Measurements from ENCODE around the gene ZRANB2.
A peak's percentile ranks its signal among the peaks of the same experiment; 100 is the strongest.

ZRANB2 gene

DNA sequence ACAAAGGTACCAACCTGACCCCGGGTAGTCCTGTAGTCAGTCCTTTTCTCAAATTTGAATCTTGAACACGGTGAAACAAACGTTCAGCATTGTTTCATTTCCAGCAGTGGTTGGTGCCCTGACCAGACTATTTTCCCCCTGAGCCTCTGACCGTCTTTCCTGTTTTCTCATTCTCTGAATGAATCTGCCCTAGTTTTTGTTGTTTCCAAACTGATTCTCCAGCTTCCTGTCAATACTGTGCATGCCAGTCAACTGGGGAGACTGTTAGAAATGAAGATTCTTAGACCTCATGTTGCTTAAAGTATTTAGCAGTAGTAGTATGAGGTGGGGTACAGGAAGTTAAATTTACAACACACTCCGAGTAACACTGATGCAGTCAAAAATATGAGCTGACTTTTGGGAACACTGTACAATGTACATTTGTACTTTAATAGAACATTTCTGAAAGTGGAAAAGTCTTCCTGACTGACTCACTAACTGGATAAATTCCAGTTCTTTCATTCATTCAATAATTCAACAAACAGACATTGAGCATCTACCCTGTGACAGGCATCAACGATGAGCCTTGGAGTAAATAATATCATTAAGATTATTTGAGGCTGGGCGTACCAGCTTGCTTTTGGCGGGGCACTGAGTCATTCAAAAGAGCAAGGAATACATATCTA lies 26.0 kb upstream of the ZRANB2 start:
- no CpG with 5 or more reads among the region's 8 CpGs for WGBS, 2 donors (ENCODE audit: extremely low coverage in 2 of 2, insufficient read length in 2 of 2, insufficient replicate concordance in 1 of 2)
- Histone ChIP-seq H2BK15ac (ENCODE audit: low read length) (no peak overlapping the region), H4K8ac (ENCODE audit: low read depth, low read length) (no peak overlapping the region), H3K9ac (ENCODE audit: low read depth, low read length, poor library complexity) (no peak overlapping the region), H2BK120ac (ENCODE audit: low read depth, low read length) (no peak overlapping the region), H2AFZ (ENCODE audit: low read length) (peak overlapping the region; percentile 11), H3K14ac (ENCODE audit: low read length) (no peak overlapping the region), H2AK5ac (ENCODE audit: low read depth, low read length) (no peak overlapping the region), H3K4me1 (ENCODE audit: control insufficient read depth in 2 of 2, insufficient read depth in 1 of 2, low read depth in 1 of 2, low read length in 2 of 2) (no peaks in the 10 kb centered on the region), H3K79me1 (ENCODE audit: low read depth, low read length) (no peaks in the 10 kb centered on the region), H3K27me3 (ENCODE audit: control insufficient read depth in 3 of 3, insufficient read depth in 3 of 3, low read depth in 1 of 3, low read length in 3 of 3) (no peaks in the 10 kb centered on the region), H3K9me3 (replicated peaks in 1 of 2; ENCODE audit: control insufficient read depth in 2 of 2, insufficient read depth in 1 of 2, low read depth in 1 of 2, low read length in 2 of 2) (no peaks in the 10 kb centered on the region), H2BK12ac (ENCODE audit: low read length) (no peak overlapping the region), H3K18ac (ENCODE audit: low read length) (no peak overlapping the region), H3K36me3 (replicated peaks in 1 of 2; ENCODE audit: control insufficient read depth in 2 of 2, insufficient read depth in 2 of 2, low read length in 2 of 2) (no peaks in the 10 kb centered on the region), H4K91ac (ENCODE audit: low read depth, low read length, poor library complexity) (no peak overlapping the region), H3K4me2 (ENCODE audit: insufficient read depth, low read length, poor library complexity, severe bottlenecking) (no peak overlapping the region), H3K27ac (replicated peaks; ENCODE audit: low read length) (no peak overlapping the region), H3K4ac (ENCODE audit: low read length) (no peak overlapping the region), H3K4me3 (ENCODE audit: low read length in 2 of 2) (no peak overlapping the region), H3K23ac (ENCODE audit: low read depth, low read length, poor library complexity) (no peak overlapping the region), H2BK5ac (ENCODE audit: low read length) (no peak overlapping the region)
- DNase-seq (ENCODE audit: low spot score) = no peak

DNA sequence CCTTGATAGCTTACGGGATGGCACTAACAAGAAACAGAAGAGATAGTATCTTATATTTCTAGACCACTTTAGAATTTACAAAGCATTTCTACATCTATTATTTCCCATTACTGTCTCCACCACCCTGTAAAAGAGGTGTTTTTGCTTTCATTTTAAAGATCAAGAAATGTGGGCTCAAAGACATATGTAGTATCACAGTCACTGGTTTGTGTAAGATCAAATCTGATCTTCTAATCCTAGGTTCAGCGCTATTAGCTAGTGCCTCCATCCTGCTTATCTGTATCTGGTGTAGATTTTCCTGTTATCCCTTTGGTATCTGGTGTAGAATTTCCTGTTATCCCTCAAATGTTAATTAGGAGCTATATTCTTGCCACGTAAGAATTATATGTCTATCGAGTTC lies 23.6 kb upstream of the ZRANB2 start:
- Histone ChIP-seq H3K36me3 (replicated peaks in 1 of 2; ENCODE audit: control insufficient read depth in 2 of 2, insufficient read depth in 2 of 2, low read length in 2 of 2) (no peaks in the 10 kb centered on the region), H3K4me1 (ENCODE audit: control insufficient read depth in 2 of 2, insufficient read depth in 1 of 2, low read depth in 1 of 2, low read length in 2 of 2) (no peaks in the 10 kb centered on the region), H2BK5ac (ENCODE audit: low read length) (no peak overlapping the region), H2AFZ (ENCODE audit: low read length) (no peak overlapping the region), H3K4ac (ENCODE audit: low read length) (no peak overlapping the region), H3K9ac (ENCODE audit: low read depth, low read length, poor library complexity) (no peak overlapping the region), H3K9me3 (replicated peaks in 1 of 2; ENCODE audit: control insufficient read depth in 2 of 2, insufficient read depth in 1 of 2, low read depth in 1 of 2, low read length in 2 of 2) (no peaks in the 10 kb centered on the region), H2BK15ac (ENCODE audit: low read length) (no peak overlapping the region), H4K8ac (ENCODE audit: low read depth, low read length) (no peak overlapping the region), H3K4me2 (ENCODE audit: insufficient read depth, low read length, poor library complexity, severe bottlenecking) (no peak overlapping the region), H3K27me3 (ENCODE audit: control insufficient read depth in 3 of 3, insufficient read depth in 3 of 3, low read depth in 1 of 3, low read length in 3 of 3) (no peaks in the 10 kb centered on the region), H4K91ac (ENCODE audit: low read depth, low read length, poor library complexity) (no peak overlapping the region), H3K79me1 (ENCODE audit: low read depth, low read length) (no peaks in the 10 kb centered on the region), H3K14ac (ENCODE audit: low read length) (no peak overlapping the region), H3K4me3 (ENCODE audit: low read length in 2 of 2) (no peak overlapping the region), H2AK5ac (ENCODE audit: low read depth, low read length) (no peak overlapping the region), H3K23ac (ENCODE audit: low read depth, low read length, poor library complexity) (no peak overlapping the region), H2BK120ac (ENCODE audit: low read depth, low read length) (no peak overlapping the region), H2BK12ac (ENCODE audit: low read length) (no peak overlapping the region), H3K18ac (ENCODE audit: low read length) (no peak overlapping the region), H3K27ac (replicated peaks; ENCODE audit: low read length) (no peak overlapping the region)
- DNase-seq (ENCODE audit: low spot score) = no peak
- no CpG with 5 or more reads among the region's 4 CpGs for WGBS, 2 donors (ENCODE audit: extremely low coverage in 2 of 2, insufficient read length in 2 of 2, insufficient replicate concordance in 1 of 2)

DNA sequence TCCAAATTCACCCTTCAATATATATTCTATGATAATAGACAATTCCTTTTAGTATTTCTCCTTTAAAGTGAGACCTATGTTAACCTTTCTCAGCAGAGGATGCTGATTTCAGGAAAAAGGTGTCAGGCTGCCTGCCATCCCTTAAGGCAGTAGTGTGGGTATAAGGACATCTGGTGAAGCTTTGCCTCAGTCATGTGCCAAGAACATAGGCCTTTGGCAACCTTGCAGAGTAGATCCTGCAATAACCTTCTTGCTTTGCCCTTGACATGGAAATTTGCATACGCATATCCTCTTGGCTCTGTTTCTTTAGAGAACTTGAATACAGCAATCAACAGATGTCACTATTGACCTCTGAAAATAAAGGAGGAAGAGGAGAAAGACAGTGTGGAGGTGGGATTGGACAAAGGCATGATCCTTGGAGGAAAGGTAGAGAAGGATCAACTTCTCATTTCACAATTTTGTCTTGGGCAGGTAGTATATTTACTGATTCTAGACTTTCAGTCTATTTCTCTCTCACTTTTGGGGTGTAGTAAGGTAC lies 21.1 kb upstream of the ZRANB2 start:
- Histone ChIP-seq H3K9ac (ENCODE audit: low read depth, low read length, poor library complexity) (no peak overlapping the region), H3K9me3 (replicated peaks in 1 of 2; ENCODE audit: control insufficient read depth in 2 of 2, insufficient read depth in 1 of 2, low read depth in 1 of 2, low read length in 2 of 2) (no peaks in the 10 kb centered on the region), H3K79me1 (ENCODE audit: low read depth, low read length) (no peaks in the 10 kb centered on the region), H3K27ac (replicated peaks; ENCODE audit: low read length) (no peak overlapping the region), H3K36me3 (replicated peaks in 1 of 2; ENCODE audit: control insufficient read depth in 2 of 2, insufficient read depth in 2 of 2, low read length in 2 of 2) (no peaks in the 10 kb centered on the region), H2AFZ (ENCODE audit: low read length) (no peak overlapping the region), H3K23ac (ENCODE audit: low read depth, low read length, poor library complexity) (no peak overlapping the region), H3K4me1 (ENCODE audit: control insufficient read depth in 2 of 2, insufficient read depth in 1 of 2, low read depth in 1 of 2, low read length in 2 of 2) (no peaks in the 10 kb centered on the region), H4K91ac (ENCODE audit: low read depth, low read length, poor library complexity) (no peak overlapping the region), H2BK15ac (ENCODE audit: low read length) (no peak overlapping the region), H3K4ac (ENCODE audit: low read length) (no peak overlapping the region), H2BK120ac (ENCODE audit: low read depth, low read length) (no peak overlapping the region), H3K18ac (ENCODE audit: low read length) (no peak overlapping the region), H4K8ac (ENCODE audit: low read depth, low read length) (no peak overlapping the region), H2BK5ac (ENCODE audit: low read length) (no peak overlapping the region), H3K4me3 (ENCODE audit: low read length in 2 of 2) (no peak overlapping the region), H3K4me2 (ENCODE audit: insufficient read depth, low read length, poor library complexity, severe bottlenecking) (no peak overlapping the region), H2AK5ac (ENCODE audit: low read depth, low read length) (no peak overlapping the region), H3K14ac (ENCODE audit: low read length) (no peak overlapping the region), H2BK12ac (ENCODE audit: low read length) (no peak overlapping the region), H3K27me3 (ENCODE audit: control insufficient read depth in 3 of 3, insufficient read depth in 3 of 3, low read depth in 1 of 3, low read length in 3 of 3) (no peaks in the 10 kb centered on the region)
- no peak for DNase-seq (ENCODE audit: low spot score)
- WGBS, 2 donors (ENCODE audit: extremely low coverage in 2 of 2, insufficient read length in 2 of 2, insufficient replicate concordance in 1 of 2) = no CpG with 5 or more reads among the region's 1 CpG

DNA sequence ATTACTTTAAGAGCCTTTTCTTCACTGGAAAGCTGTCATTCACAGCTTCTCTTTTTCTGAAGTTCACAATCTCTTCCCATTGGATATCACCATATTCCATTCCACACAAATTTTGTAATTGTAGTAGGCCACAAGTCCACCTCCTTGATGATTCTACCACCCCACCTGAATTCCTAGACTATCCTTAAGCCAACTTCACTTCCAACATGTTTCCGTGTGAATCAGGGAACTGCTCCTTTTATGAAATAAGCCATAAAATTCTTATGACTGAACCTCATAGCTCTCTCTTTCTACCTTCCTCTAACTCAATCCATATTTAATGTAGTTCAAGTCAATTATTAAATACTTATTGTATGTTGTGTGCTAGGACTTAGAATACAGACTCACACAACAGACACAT lies 16.6 kb upstream of the ZRANB2 start:
- Histone ChIP-seq H3K18ac (ENCODE audit: low read length) (no peak overlapping the region), H3K4me2 (ENCODE audit: insufficient read depth, low read length, poor library complexity, severe bottlenecking) (no peak overlapping the region), H3K14ac (ENCODE audit: low read length) (no peak overlapping the region), H2BK15ac (ENCODE audit: low read length) (no peak overlapping the region), H2AFZ (ENCODE audit: low read length) (no peak overlapping the region), H3K36me3 (replicated peaks in 1 of 2; ENCODE audit: control insufficient read depth in 2 of 2, insufficient read depth in 2 of 2, low read length in 2 of 2) (no peaks in the 10 kb centered on the region), H3K4me3 (ENCODE audit: low read length in 2 of 2) (no peak overlapping the region), H3K4me1 (ENCODE audit: control insufficient read depth in 2 of 2, insufficient read depth in 1 of 2, low read depth in 1 of 2, low read length in 2 of 2) (no peaks in the 10 kb centered on the region), H2BK5ac (ENCODE audit: low read length) (no peak overlapping the region), H3K27me3 (ENCODE audit: control insufficient read depth in 3 of 3, insufficient read depth in 3 of 3, low read depth in 1 of 3, low read length in 3 of 3) (no peaks in the 10 kb centered on the region), H3K27ac (replicated peaks; ENCODE audit: low read length) (no peak overlapping the region), H4K8ac (ENCODE audit: low read depth, low read length) (no peak overlapping the region), H2BK12ac (ENCODE audit: low read length) (no peak overlapping the region), H3K4ac (ENCODE audit: low read length) (no peak overlapping the region), H3K9me3 (replicated peaks in 1 of 2; ENCODE audit: control insufficient read depth in 2 of 2, insufficient read depth in 1 of 2, low read depth in 1 of 2, low read length in 2 of 2) (no peaks in the 10 kb centered on the region), H3K79me1 (ENCODE audit: low read depth, low read length) (no peaks in the 10 kb centered on the region), H4K91ac (ENCODE audit: low read depth, low read length, poor library complexity) (no peak overlapping the region), H2AK5ac (ENCODE audit: low read depth, low read length) (no peak overlapping the region), H3K23ac (ENCODE audit: low read depth, low read length, poor library complexity) (no peak overlapping the region), H2BK120ac (ENCODE audit: low read depth, low read length) (no peak overlapping the region), H3K9ac (ENCODE audit: low read depth, low read length, poor library complexity) (no peak overlapping the region)
- no peak for DNase-seq (ENCODE audit: low spot score)
- WGBS, 2 donors (ENCODE audit: extremely low coverage in 2 of 2, insufficient read length in 2 of 2, insufficient replicate concordance in 1 of 2) = no CpG with 5 or more reads among the region's 1 CpG

All from neuronal stem cell (in vitro differentiated cells).